Measurements from ENCODE around the gene CEP131.

GRCh38 chr17:81164371-81165245 lies 58.2 kb downstream of the CEP131 start:
- no peak for TF ChIP-seq CTCF (IDR thresholded peaks at IDR 0.05)
- no peak for TF ChIP-seq POLR2A (IDR thresholded peaks at IDR 0.05)
